ENCODE results near the gene FBXO4. TPM values are rescaled to one million over a fixed set of nuclear protein-coding genes. Genes with fewer than 3 reads are reported as not detected.
"Not testable (repeated sequence)": the region's sequence is repeated elsewhere in the genome, so short reads cannot be mapped to it uniquely, and the experiment has no call there.

FBXO4 gene
- total RNA-seq, 2 donors from 2014 or later: 9.5 to 14.1 TPM

DNA sequence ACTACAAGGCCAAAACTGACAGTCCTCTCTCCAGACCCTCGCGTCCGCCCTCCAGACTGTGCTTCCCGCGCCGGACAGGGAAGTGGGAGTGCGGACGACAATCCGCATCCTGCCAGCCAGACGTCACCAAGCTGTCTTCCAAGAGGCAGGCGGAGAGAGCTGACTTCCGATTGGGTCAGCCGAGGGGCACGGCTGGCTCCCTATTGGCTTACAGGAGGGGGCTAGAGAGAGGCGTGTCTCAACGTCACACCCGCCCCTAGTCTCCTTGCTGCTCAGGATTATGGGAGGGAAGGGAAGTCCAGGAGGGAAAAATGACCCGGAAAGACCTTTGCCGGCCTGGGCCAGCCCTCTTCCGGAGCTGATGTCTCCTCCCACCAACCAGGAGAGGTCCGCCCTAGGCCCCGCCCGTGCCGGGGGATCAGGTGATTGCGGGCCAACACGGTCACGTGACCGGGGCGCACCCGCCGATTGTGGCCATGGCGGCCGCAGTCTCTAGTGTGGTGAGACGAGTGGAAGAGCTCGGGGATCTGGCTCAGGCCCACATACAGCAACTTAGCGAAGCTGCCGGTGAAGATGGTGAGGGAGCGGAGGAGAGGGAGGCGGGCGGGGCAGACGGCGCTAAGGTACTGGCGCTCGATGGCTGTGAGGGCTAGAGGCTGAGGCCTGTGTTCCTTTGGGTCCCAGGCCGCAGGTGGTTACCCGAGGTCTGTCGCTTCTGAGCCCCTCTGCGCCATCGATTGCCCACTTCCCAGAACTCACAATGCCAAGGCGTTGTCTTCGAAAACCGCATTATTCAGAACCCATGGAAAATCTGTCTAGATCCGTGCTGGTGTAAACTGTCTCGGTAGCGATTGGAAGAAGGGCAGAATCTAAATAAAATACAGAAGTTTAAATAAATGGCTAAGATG is 20.9 kb upstream of the FBXO4 start, which contains the start of gene RIMOC1:
TSS of gene RIMOC1 (plus strand) at position 453 of the 908 bp plus-strand sequence. CDS start at position 477, 24 bp downstream.
- H3K36me3 Mint-ChIP-seq (ENCODE audit: low read depth): peaks cover 48% of the 10 kb centered on the region
- no peaks in the 10 kb centered on the region for H3K9me3 Mint-ChIP-seq
- peak within 1 kb of the TSS; percentile 96 for H3K27ac Mint-ChIP-seq
- peak within 1 kb of the TSS; percentile 84 for H3K4me3 Mint-ChIP-seq
- H3K4me1 Mint-ChIP-seq: peaks cover 31% of the 10 kb centered on the region
- ATAC-seq (replicated peaks): peak; percentile 96
- H3K27me3 Mint-ChIP-seq: no peaks in the 10 kb centered on the region

- H3K27me3 Mint-ChIP-seq: no peaks in the 10 kb centered on the region
- no peak for ATAC-seq (replicated peaks)
- H3K9me3 Mint-ChIP-seq: no peaks in the 10 kb centered on the region
- peaks cover 31% of the 10 kb centered on the region for H3K4me1 Mint-ChIP-seq
- H3K27ac Mint-ChIP-seq: peak overlapping the region; percentile 7
- peaks cover 68% of the 10 kb centered on the region for H3K36me3 Mint-ChIP-seq (ENCODE audit: low read depth)
- H3K4me3 Mint-ChIP-seq: peak overlapping the region; percentile 5
Measured at GRCh38 chr5:41906151-41906550, 18.9 kb upstream of the FBXO4 start.

GRCh38 chr5:41908374-41909079 is 16.6 kb upstream of the FBXO4 start:
- peaks cover 92% of the 10 kb centered on the region for H3K36me3 Mint-ChIP-seq (ENCODE audit: low read depth)
- peak overlapping the region; percentile 17 for H3K27ac Mint-ChIP-seq
- ATAC-seq (replicated peaks): no peak
- H3K27me3 Mint-ChIP-seq: no peaks in the 10 kb centered on the region
- peak overlapping the region; percentile 8 for H3K4me3 Mint-ChIP-seq
- H3K9me3 Mint-ChIP-seq: no peaks in the 10 kb centered on the region
- H3K4me1 Mint-ChIP-seq: peaks cover 29% of the 10 kb centered on the region

DNA sequence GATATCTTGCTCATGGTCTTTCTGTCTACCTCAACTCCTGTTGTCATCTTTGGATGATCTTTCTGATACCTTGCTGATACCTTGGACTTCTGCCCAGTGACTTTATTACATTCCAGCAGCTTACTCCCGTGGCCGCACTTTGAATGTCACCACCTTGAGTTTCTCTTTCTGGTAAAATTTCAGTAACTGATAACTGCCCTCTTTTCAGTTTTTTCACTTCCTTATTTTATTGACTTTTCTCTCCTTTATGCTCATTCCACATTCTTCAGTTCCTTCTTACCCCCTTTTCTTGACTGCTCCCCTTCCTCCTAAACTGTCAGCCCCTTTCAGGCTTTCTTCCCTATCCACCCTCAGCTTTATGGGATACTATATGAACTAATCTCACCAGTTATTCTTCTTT is 7.0 kb upstream of the FBXO4 start:
- Mint-ChIP-seq H3K4me1 (peaks cover 7% of the 10 kb centered on the region), H3K9me3 (no peaks in the 10 kb centered on the region), H3K27ac (peak overlapping the region; percentile 53)

DNA sequence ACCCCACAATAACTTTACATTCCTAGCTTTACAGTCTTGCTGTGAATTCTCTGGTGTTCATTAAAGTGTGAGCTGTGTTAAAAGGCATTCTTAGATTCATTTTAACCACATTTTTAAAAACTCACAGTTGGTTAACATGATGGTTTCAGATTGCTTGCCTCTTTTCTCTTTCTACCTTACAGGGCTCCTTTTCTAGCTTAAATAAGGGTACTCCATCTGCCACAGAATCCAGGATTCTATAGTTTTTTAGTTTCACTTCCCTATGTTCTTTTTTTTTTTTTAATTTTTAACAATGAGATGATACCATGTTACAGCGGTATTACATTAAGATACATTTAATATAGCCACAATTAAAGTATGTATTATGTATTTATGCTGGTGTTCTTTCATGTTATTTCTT is 3.9 kb upstream of the FBXO4 start:
- Mint-ChIP-seq H3K9me3 (no peaks in the 10 kb centered on the region), H3K27me3 (no peaks in the 10 kb centered on the region), H3K4me3 (no peak overlapping the region), H3K27ac (peak overlapping the region; percentile 11), H3K4me1 (peaks cover 16% of the 10 kb centered on the region), H3K36me3 (ENCODE audit: low read depth) (peaks cover 59% of the 10 kb centered on the region)
- no peak for ATAC-seq (replicated peaks)

More for the DNA sequence above, 7.0 kb upstream of the FBXO4 start:
- H3K36me3 Mint-ChIP-seq (ENCODE audit: low read depth): peaks cover 82% of the 10 kb centered on the region
- ATAC-seq (replicated peaks): no peak
- no peaks in the 10 kb centered on the region for H3K27me3 Mint-ChIP-seq
- no peak overlapping the region for H3K4me3 Mint-ChIP-seq

DNA sequence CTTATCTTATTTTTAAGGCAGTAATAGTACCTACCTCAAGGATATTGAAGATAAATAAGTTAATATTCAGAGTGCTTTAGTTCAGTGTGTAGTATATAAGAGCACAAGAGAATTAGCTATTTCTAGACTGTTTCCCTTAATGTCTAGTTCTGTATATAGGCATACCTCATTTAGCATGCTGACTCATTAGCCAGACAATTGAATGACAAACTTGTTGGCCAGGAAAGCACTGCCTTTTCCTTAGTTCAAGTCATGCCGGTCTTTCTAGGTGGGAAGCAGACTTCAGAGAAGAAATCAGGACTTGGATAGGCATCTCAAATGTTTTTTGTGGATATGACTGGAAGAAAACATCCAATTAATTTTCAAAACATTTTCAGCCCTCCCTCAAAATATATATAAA is 3.2 kb upstream of the FBXO4 start:
- peaks cover 16% of the 10 kb centered on the region for H3K4me1 Mint-ChIP-seq
- peaks cover 52% of the 10 kb centered on the region for H3K36me3 Mint-ChIP-seq (ENCODE audit: low read depth)
- no peak overlapping the region for H3K4me3 Mint-ChIP-seq
- no peak overlapping the region for H3K27ac Mint-ChIP-seq
- no peak for ATAC-seq (replicated peaks)
- no peaks in the 10 kb centered on the region for H3K27me3 Mint-ChIP-seq
- no peaks in the 10 kb centered on the region for H3K9me3 Mint-ChIP-seq

DNA sequence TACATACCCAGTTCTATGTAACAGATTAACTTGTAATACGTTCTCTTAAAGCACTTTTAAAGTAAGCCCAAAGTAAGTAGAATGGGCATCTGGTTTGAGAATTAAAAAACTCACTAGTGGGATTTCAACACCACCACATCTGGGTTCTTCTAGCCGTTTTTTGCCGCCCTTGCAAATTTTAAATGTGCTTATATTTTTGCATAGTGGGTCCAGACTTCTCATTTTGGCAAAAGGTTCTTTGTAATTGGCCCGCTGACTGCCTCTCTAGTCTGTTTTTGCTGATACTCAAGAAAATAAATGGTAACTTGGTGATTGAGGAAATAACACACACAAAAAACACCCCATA is 582 bp upstream of the FBXO4 start:
- H3K27me3 Mint-ChIP-seq: no peaks in the 10 kb centered on the region
- H3K9me3 Mint-ChIP-seq: no peaks in the 10 kb centered on the region
- ATAC-seq (replicated peaks): no peak
- peaks cover 28% of the 10 kb centered on the region for H3K36me3 Mint-ChIP-seq (ENCODE audit: low read depth)
- H3K4me3 Mint-ChIP-seq: peak overlapping the region; percentile 87
- peaks cover 9% of the 10 kb centered on the region for H3K4me1 Mint-ChIP-seq
- H3K27ac Mint-ChIP-seq: peak overlapping the region; percentile 96

GRCh38 chr5:41925555-41925951 is 472 bp downstream of the FBXO4 start:
- Mint-ChIP-seq H3K27me3 (no peaks in the 10 kb centered on the region), H3K27ac (peak overlapping the region; percentile 96), H3K9me3 (no peaks in the 10 kb centered on the region), H3K36me3 (ENCODE audit: low read depth) (peaks cover 28% of the 10 kb centered on the region), H3K4me3 (peak overlapping the region; percentile 87), H3K4me1 (peaks cover 9% of the 10 kb centered on the region)
- peak; percentile 36 for ATAC-seq (replicated peaks)

- ATAC-seq (replicated peaks): no peak
- H3K4me1 Mint-ChIP-seq: peaks cover 9% of the 10 kb centered on the region
- no peak overlapping the region for H3K4me3 Mint-ChIP-seq
- H3K9me3 Mint-ChIP-seq: no peaks in the 10 kb centered on the region
- H3K36me3 Mint-ChIP-seq (ENCODE audit: low read depth): peaks cover 33% of the 10 kb centered on the region
- no peaks in the 10 kb centered on the region for H3K27me3 Mint-ChIP-seq
- no peak overlapping the region for H3K27ac Mint-ChIP-seq
Measured at GRCh38 chr5:41927604-41928003, 2.5 kb downstream of the FBXO4 start.

DNA sequence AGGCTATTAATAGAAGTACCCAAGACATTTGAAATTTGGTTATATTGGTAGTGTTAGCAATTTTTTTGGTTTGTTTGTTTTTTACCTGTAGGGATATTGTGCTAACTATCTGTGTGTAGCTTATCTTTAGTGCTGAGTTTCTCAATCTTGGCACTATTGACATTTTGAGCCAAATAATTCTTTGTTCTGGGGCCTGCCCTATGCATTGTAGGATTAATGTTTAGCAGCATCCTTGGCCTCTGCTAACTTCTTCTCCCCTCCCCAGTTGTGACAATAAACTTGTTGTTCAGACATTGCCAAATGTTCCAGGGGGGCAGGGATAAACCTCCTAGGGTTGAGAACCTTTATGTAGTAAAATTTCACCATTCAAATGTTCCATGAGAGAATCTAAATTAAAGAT is 4.0 kb downstream of the FBXO4 start:
- H3K4me3 Mint-ChIP-seq: no peak overlapping the region
- no peak for ATAC-seq (replicated peaks)
- no peak overlapping the region for H3K27ac Mint-ChIP-seq
- H3K27me3 Mint-ChIP-seq: no peaks in the 10 kb centered on the region
- H3K4me1 Mint-ChIP-seq: peaks cover 9% of the 10 kb centered on the region
- no peaks in the 10 kb centered on the region for H3K9me3 Mint-ChIP-seq
- peaks cover 39% of the 10 kb centered on the region for H3K36me3 Mint-ChIP-seq (ENCODE audit: low read depth)

GRCh38 chr5:41932770-41933169 is 7.7 kb downstream of the FBXO4 start:
- Mint-ChIP-seq H3K4me3 (no peak overlapping the region), H3K4me1 (no peaks in the 10 kb centered on the region), H3K27ac (no peak overlapping the region), H3K9me3 (no peaks in the 10 kb centered on the region), H3K36me3 (ENCODE audit: low read depth) (peaks cover 65% of the 10 kb centered on the region), H3K27me3 (no peaks in the 10 kb centered on the region)
- no peak for ATAC-seq (replicated peaks)

- Mint-ChIP-seq H3K27ac (no peak overlapping the region), H3K36me3 (ENCODE audit: low read depth) (peaks cover 68% of the 10 kb centered on the region), H3K27me3 (no peaks in the 10 kb centered on the region), H3K4me3 (no peak overlapping the region), H3K4me1 (no peaks in the 10 kb centered on the region), H3K9me3 (no peaks in the 10 kb centered on the region)
- ATAC-seq (replicated peaks): no peak
Measured at GRCh38 chr5:41935544-41935943, 10.5 kb downstream of the FBXO4 start.

DNA sequence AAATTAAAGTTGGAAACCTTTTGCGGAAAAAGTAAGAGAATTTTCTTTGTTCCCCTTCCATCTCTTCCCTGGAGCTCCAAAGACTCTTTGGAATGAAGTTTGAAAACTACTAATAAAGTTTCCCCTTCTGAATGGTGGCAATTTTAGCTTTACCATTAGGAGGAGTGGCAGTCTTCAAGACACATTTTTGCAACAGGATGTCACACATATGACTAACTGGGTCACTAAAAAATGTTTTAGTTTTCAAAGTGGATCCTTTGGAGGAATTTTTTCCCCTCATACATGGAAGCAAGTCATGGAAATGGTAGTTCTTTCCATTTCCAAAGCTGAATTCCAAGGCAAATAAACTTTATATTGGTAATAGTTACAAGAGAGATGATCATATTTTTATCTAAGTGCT is 15.6 kb downstream of the FBXO4 start:
- H3K9me3 Mint-ChIP-seq: no peaks in the 10 kb centered on the region
- no peaks in the 10 kb centered on the region for H3K27me3 Mint-ChIP-seq
- peaks cover 39% of the 10 kb centered on the region for H3K36me3 Mint-ChIP-seq (ENCODE audit: low read depth)
- no peaks in the 10 kb centered on the region for H3K4me1 Mint-ChIP-seq
- no peak for ATAC-seq (replicated peaks)
- no peak overlapping the region for H3K27ac Mint-ChIP-seq
- no peak overlapping the region for H3K4me3 Mint-ChIP-seq

- H3K4me3 Mint-ChIP-seq; H3K27ac Mint-ChIP-seq; ATAC-seq (replicated peaks); H3K27me3 Mint-ChIP-seq; H3K9me3 Mint-ChIP-seq; H3K4me1 Mint-ChIP-seq; H3K36me3 Mint-ChIP-seq (ENCODE audit: low read depth): not testable (repeated sequence)
Measured at GRCh38 chr5:41945332-41945955, 20.4 kb downstream of the FBXO4 start.

All from activated T-helper 17 cell treated with anti-CD3 and anti-CD28 coated beads, Interleukin-2, amount 50 U/mL, for 72 hours (primary cell).